Suprapubic skin (tissue), 4 donors: ENCODE results near the gene SON. TPM values are rescaled to one million over a fixed set of nuclear protein-coding genes. Genes with fewer than 3 reads are reported as not detected.

Source experiments
- DNase-seq, 2 donors: peaks; one replicate each; pipeline ENCODE4 v3.0.0-alpha.2; 2019; ENCODE audit warnings: low spot score in 2 of 2
- H3K27ac ChIP-seq: fragments of 200-600 bp; sonication (generic); one replicate; pipeline ENCODE4 v1.5.1; 2019
- H3K27me3 ChIP-seq: fragments of 200-600 bp; sonication (generic); one replicate; pipeline ENCODE4 v1.5.1; 2019
- H3K36me3 ChIP-seq: fragments of 200-600 bp; sonication (generic); one replicate; pipeline ENCODE4 v1.5.1; 2019
- H3K4me1 ChIP-seq: fragments of 200-600 bp; sonication (generic); one replicate; pipeline ENCODE4 v1.5.1; 2019
- H3K4me3 ChIP-seq: fragments of 200-600 bp; sonication (generic); one replicate; pipeline ENCODE4 v1.5.1; 2019; ENCODE audit warnings: mild to moderate bottlenecking
- H3K9me3 ChIP-seq: fragments of 200-600 bp; sonication (generic); one replicate; pipeline ENCODE4 v1.5.1; 2019
- CTCF ChIP-seq, 2 donors: fragments of 200-600 bp in 1 of 2; fragments of 450-650 bp in 1 of 2; sonication (generic) in 1 of 2; IDR thresholded peaks; one replicate each; pipeline ENCODE4 v1.5.1; 2016 to 2019; ENCODE audit warnings: antibody characterized with exemption in 2 of 2, mild to moderate bottlenecking in 1 of 2, moderate library complexity in 1 of 2
- EP300 ChIP-seq: sonication (generic); formaldehyde crosslinking; IDR thresholded peaks from one replicate; pipeline ENCODE4 v1.6.1; 2017; ENCODE audit warnings: antibody characterized with exemption
- POLR2A ChIP-seq, 2 donors: fragments of 450-650 bp; IDR thresholded peaks; one replicate each; pipeline ENCODE4 v1.6.1; 2017; ENCODE audit warnings: antibody characterized with exemption in 2 of 2, mild to moderate bottlenecking in 2 of 2, moderate library complexity in 2 of 2
- POLR2AphosphoS5 ChIP-seq, 3 donors: sonication (generic); formaldehyde crosslinking; IDR thresholded peaks; one replicate each; pipeline ENCODE4 v1.6.1; 2017; ENCODE audit warnings: antibody characterized with exemption in 3 of 3
- WGBS: methylation state at CpG from one replicate; pipeline ENCODE4 v1.1.5; 2018; 5-methylcytosine and 5-hydroxymethylcytosine counted together
- total RNA-seq, 4 donors: library from RNA; depleted of rRNA; stranded (reverse); fragments of >200 nt; gene quantifications; one replicate each; pipeline ENCODE4 v1.1.0, GENCODE V29; 2016

The SON gene
- total RNA-seq, 4 donors from 2014 or later, result 217 to 417 (median 313) TPM

DNA sequence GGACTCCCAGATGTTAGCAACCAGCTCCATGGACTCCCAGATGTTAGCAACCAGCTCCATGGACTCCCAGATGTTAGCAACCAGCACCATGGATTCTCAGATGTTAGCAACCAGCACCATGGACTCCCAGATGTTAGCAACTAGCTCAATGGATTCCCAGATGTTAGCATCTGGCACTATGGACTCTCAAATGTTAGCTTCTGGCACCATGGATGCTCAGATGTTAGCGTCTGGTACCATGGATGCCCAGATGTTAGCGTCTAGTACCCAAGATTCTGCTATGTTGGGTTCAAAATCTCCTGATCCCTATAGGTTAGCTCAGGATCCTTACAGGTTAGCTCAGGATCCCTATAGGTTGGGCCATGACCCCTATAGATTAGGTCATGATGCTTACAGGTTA, 8.8 kb downstream of the SON start:
- no peaks in the 10 kb centered on the region for H3K27me3 ChIP-seq
- H3K27ac ChIP-seq, result no peak overlapping the region
- no peak for DNase-seq
- no peaks in the 10 kb centered on the region for H3K9me3 ChIP-seq
- H3K36me3 ChIP-seq, result peaks cover 86% of the 10 kb centered on the region
- TF ChIP-seq EP300 (no peak), CTCF (IDR thresholded peaks at IDR 0.05) (no peak), POLR2A (IDR thresholded peaks at IDR 0.05) (no peak), POLR2AphosphoS5 (IDR thresholded peaks at IDR 0.05) (no peak)
- H3K4me3 ChIP-seq, result no peak overlapping the region
- H3K4me1 ChIP-seq, result peaks cover 17% of the 10 kb centered on the region
- 100% methylated on average over 2 of the region's 2 CpGs for WGBS

GRCh38 chr21:33552093-33552998, 9.5 kb downstream of the SON start:
- 97% methylated on average over 24 of the region's 24 CpGs for WGBS
- DNase-seq, result no peak
- TF ChIP-seq POLR2A (IDR thresholded peaks at IDR 0.05) (no peak), CTCF (IDR thresholded peaks at IDR 0.05) (no peak), POLR2AphosphoS5 (IDR thresholded peaks at IDR 0.05) (no peak), EP300 (no peak)

GRCh38 chr21:33552999-33553598, 10.3 kb downstream of the SON start:
- Histone ChIP-seq H3K4me1 (peaks cover 16% of the 10 kb centered on the region), H3K36me3 (peaks cover 84% of the 10 kb centered on the region), H3K27me3 (no peaks in the 10 kb centered on the region), H3K27ac (no peak overlapping the region), H3K9me3 (no peaks in the 10 kb centered on the region), H3K4me3 (no peak overlapping the region)
- TF ChIP-seq CTCF (IDR thresholded peaks at IDR 0.05), result no peak
- no peak for TF ChIP-seq POLR2A (IDR thresholded peaks at IDR 0.05)
- TF ChIP-seq EP300, result no peak
- no peak for TF ChIP-seq POLR2AphosphoS5 (IDR thresholded peaks at IDR 0.05)
- 93% methylated on average over 12 of the region's 12 CpGs for WGBS
- DNase-seq, result no peak

More at GRCh38 chr21:33552093-33552998, 9.5 kb downstream of the SON start:
- Histone ChIP-seq H3K27ac (no peak overlapping the region), H3K4me3 (no peak overlapping the region), H3K36me3 (peaks cover 84% of the 10 kb centered on the region), H3K4me1 (peaks cover 17% of the 10 kb centered on the region), H3K9me3 (no peaks in the 10 kb centered on the region), H3K27me3 (no peaks in the 10 kb centered on the region)

- Histone ChIP-seq H3K4me3 (no peak overlapping the region), H3K27ac (no peak overlapping the region), H3K36me3 (peaks cover 89% of the 10 kb centered on the region), H3K9me3 (no peaks in the 10 kb centered on the region), H3K4me1 (peaks cover 11% of the 10 kb centered on the region), H3K27me3 (no peaks in the 10 kb centered on the region)
- no peak for DNase-seq
- WGBS, result 93% methylated on average over 18 of the region's 18 CpGs
- TF ChIP-seq POLR2AphosphoS5 (IDR thresholded peaks at IDR 0.05) (no peak), EP300 (no peak), POLR2A (IDR thresholded peaks at IDR 0.05) (no peak), CTCF (IDR thresholded peaks at IDR 0.05) (no peak)
Observed at GRCh38 chr21:33554236-33554981, 11.6 kb downstream of the SON start.
